A549 treated with Hydrocortisone at 1 μM for 4 hours (cell line): ENCODE measurements around the gene CTNNA1. TPM values are rescaled to one million over a fixed set of nuclear protein-coding genes. Genes with fewer than 3 reads are reported as not detected.

Source experiments
- total RNA-seq: library from RNA; stranded (reverse); fragments of 200-300 nt; extraction: Qiagen RNA extraction; gene quantifications from 5 replicates; pipeline ENCODE4 v1.2.3, GENCODE V29; 2022

Gene CTNNA1, protein sequence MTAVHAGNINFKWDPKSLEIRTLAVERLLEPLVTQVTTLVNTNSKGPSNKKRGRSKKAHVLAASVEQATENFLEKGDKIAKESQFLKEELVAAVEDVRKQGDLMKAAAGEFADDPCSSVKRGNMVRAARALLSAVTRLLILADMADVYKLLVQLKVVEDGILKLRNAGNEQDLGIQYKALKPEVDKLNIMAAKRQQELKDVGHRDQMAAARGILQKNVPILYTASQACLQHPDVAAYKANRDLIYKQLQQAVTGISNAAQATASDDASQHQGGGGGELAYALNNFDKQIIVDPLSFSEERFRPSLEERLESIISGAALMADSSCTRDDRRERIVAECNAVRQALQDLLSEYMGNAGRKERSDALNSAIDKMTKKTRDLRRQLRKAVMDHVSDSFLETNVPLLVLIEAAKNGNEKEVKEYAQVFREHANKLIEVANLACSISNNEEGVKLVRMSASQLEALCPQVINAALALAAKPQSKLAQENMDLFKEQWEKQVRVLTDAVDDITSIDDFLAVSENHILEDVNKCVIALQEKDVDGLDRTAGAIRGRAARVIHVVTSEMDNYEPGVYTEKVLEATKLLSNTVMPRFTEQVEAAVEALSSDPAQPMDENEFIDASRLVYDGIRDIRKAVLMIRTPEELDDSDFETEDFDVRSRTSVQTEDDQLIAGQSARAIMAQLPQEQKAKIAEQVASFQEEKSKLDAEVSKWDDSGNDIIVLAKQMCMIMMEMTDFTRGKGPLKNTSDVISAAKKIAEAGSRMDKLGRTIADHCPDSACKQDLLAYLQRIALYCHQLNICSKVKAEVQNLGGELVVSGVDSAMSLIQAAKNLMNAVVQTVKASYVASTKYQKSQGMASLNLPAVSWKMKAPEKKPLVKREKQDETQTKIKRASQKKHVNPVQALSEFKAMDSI
- total RNA-seq: 186 to 241 TPM (median 190 TPM) in 5 replicates

DNA sequence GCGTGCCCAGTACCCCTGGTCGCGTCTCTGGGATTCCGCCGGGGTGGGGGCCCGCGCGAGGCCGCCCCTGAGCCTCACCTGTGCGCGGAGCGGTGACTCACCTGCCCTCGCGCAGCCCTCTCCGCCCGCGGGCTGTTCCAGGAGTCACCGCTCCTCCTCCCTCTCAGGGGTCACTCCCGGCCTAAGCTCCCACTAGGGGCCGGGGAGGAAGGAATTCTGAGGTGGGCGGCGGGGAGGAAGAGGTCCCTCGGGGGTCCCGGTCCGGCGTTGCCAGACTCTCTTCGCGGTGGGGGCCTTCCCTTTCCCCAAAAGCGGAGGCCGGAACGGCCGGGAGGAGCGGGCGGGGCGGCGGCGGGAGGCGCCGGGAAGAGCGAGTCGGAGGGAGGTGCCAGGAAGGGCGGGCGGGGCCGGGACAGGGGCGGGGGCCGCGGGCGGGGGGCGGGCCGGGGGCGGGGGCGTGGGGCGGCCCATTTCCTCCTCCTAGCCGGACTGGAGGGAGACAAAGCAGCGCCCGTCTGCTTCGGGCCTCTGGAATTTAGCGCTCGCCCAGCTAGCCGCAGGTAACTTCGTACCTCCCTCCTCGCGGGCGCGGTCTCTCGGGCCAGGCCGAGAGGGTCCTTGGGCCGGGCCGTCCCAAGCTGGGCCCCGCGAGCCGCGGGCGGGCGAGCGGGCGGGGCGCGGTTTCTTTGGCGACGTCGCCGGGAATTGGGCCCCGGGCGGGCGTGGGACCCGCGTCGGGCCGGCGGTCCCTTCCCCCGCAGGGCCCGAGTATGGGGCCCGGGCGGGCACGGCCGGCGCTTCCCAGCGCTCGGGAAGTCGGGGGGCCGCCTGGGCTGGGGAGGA, at the start of gene CTNNA1:
CTNNA1 (plus strand) TSS at position 475 of the 843 bp plus-strand sequence. CDS start 28,500 bp downstream, outside the sequence.

DNA sequence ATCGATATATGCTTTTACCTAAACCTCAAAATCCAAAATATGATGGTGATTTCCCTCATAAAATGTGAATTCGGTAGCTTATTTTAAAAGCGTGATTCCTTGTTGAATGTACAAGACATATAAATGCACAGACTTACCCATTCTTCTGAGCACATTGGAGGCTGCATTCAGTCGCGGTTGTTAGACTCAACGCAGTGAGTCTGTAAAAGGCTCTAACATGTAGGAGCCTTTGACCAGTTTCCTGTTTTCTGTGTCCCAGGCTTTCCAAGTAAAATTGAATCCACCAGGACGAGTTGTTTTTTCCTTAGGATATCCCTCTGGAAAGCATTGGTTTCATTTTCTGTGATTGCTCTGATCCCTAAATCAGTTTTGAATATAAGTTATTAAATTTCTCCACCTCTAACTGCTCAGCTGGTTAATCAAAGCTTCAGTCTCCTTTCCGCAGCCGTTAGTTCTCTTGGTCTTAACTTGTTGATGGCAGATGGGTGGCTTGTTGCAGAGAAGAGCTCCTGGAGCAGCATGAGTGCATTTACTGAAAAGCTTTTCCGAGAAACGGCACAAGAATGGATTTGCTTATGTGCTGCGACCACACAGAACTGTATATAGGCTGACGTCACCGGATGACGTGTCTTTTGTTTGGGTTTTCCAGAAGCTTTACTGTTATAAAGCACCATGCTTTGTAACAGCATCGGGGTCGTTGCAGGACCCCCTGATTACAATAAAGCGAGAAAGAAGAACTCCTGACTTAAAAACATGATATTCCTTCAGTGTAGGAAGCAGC, 121.7 kb downstream of the CTNNA1 start, which contains the start of gene LRRTM2:
LRRTM2 (minus strand) TSS at position 565 of the 781 bp plus-strand sequence; CDS start at position 141, 424 bp downstream.

Other genes with a start within 250 kb of the CTNNA1 start
- gene ETF1, start 210.2 kb upstream of the CTNNA1 start, total RNA-seq: 120 to 154 TPM (median 131 TPM) in 5 replicates
- 307 to 385 TPM (median 323 TPM) in 5 replicates for gene HSPA9, start 178.0 kb upstream of the CTNNA1 start, total RNA-seq
- gene LRRTM2, start 121.9 kb downstream of the CTNNA1 start, total RNA-seq: not detected in 5 replicates